GM23338 (cell line): Measurements from ENCODE around the gene FNDC10. TPM values are rescaled to one million over a fixed set of nuclear protein-coding genes. Genes with fewer than 3 reads are reported as not detected.

Experiments used
- ATAC-seq: fragments of 200-7000 bp; cut with Tn5 transposase; 3 replicates; pipeline ENCODE4 v1.9.1; 2020
- DNase-seq: peaks from one replicate; pipeline ENCODE4 v3.0.0-alpha.2; 2015; ENCODE audit warnings: low spot score
- H2AFZ ChIP-seq: fragments of 200-600 bp; sonication (generic); 2 replicates; pipeline ENCODE4 v1.8.0; 2016; ENCODE audit warnings: antibody characterized with exemption, mild to moderate bottlenecking, moderate library complexity
- H3F3A ChIP-seq: fragments of 200-600 bp; sonication (generic); replicated peaks from 2 replicates; pipeline ENCODE4 v1.8.0; 2017; ENCODE audit warnings: antibody characterized with exemption, mixed run types, low read depth
- H3K27ac ChIP-seq: fragments of 200-600 bp; sonication (generic); 2 replicates; pipeline ENCODE4 v1.6.1; 2016; ENCODE audit warnings: low read depth
- H3K27me3 ChIP-seq: fragments of 200-600 bp; sonication (generic); 2 replicates; pipeline ENCODE4 v1.8.0; 2016; ENCODE audit warnings: mild to moderate bottlenecking, mixed run types, moderate library complexity; ENCODE audit not compliant: insufficient read depth
- H3K36me3 ChIP-seq: fragments of 200-600 bp; sonication (generic); 2 replicates; pipeline ENCODE4 v1.8.0; 2016; ENCODE audit warnings: mild to moderate bottlenecking; ENCODE audit not compliant: insufficient read depth
- H3K4me1 ChIP-seq: fragments of 200-600 bp; sonication (generic); 2 replicates; pipeline ENCODE4 v1.8.0; 2016; ENCODE audit warnings: mild to moderate bottlenecking, moderate library complexity; ENCODE audit not compliant: insufficient read depth
- H3K4me2 ChIP-seq: fragments of 200-600 bp; sonication (generic); 2 replicates; pipeline ENCODE4 v1.7.1; 2017; ENCODE audit warnings: mixed run types
- H3K4me3 ChIP-seq: fragments of 200-600 bp; sonication (generic); 2 replicates; pipeline ENCODE4 v1.6.1; 2016; ENCODE audit warnings: mixed run types
- H3K79me2 ChIP-seq: fragments of 200-600 bp; sonication (generic); replicated peaks from 2 replicates; pipeline ENCODE4 v1.8.0; 2017; ENCODE audit warnings: mild to moderate bottlenecking; ENCODE audit not compliant: insufficient read depth
- H3K9me2 ChIP-seq: fragments of 200-600 bp; sonication (generic); 2 replicates; pipeline ENCODE4 v1.8.0; 2017; ENCODE audit not compliant: insufficient read depth
- H4K20me1 ChIP-seq: fragments of 200-600 bp; sonication (generic); replicated peaks from 2 replicates; pipeline ENCODE4 v1.8.0; 2017; ENCODE audit warnings: mild to moderate bottlenecking; ENCODE audit not compliant: insufficient read depth
- H3K27ac Mint-ChIP-seq: 2 replicates; pipeline ENCODE4 v1.8.0; 2020; ENCODE audit warnings: inconsistent platforms, mild to moderate bottlenecking, moderate library complexity, mixed read lengths
- H3K27me3 Mint-ChIP-seq: 3 replicates; pipeline ENCODE4 v1.8.0; 2022; ENCODE audit warnings: low read depth, mild to moderate bottlenecking, moderate library complexity, mixed read lengths, inconsistent platforms; ENCODE audit not compliant: insufficient read depth, poor library complexity
- H3K36me3 Mint-ChIP-seq: 3 replicates; pipeline ENCODE4 v1.8.0; 2021; ENCODE audit warnings: low read depth, mild to moderate bottlenecking, inconsistent platforms, moderate library complexity, mixed read lengths
- H3K4me1 Mint-ChIP-seq: 3 replicates; pipeline ENCODE4 v1.8.0; 2020; ENCODE audit warnings: mild to moderate bottlenecking, inconsistent platforms, mixed read lengths
- H3K4me3 Mint-ChIP-seq: 3 replicates; pipeline ENCODE4 v1.8.0; 2021; ENCODE audit warnings: moderate library complexity, mild to moderate bottlenecking, inconsistent platforms, mixed read lengths
- H3K9me3 Mint-ChIP-seq: 3 replicates; pipeline ENCODE4 v1.8.0; 2020; ENCODE audit warnings: moderate library complexity, mild to moderate bottlenecking, inconsistent platforms, mixed read lengths
- CREB1 ChIP-seq: fragments of 250-450 bp; sonication (Bioruptor Pico); IDR thresholded peaks from 2 replicates; pipeline ENCODE4 v1.5.0; 2020; ENCODE audit warnings: low read depth, mild to moderate bottlenecking, moderate library complexity
- CTCF ChIP-seq, 2 experiments: fragments of 200-600 bp in 1 of 2; sonication (generic) in 1 of 2; conservative IDR thresholded peaks; 2 replicates each; pipeline versions ENCODE4 v1.5.1 to v1.6.1; 2016 to 2017; ENCODE audit warnings: antibody characterized with exemption in 2 of 2, low read depth in 2 of 2, mild to moderate bottlenecking in 2 of 2, moderate library complexity in 1 of 2
- ETS1 ChIP-seq: IDR thresholded peaks from 2 replicates; pipeline ENCODE4 v1.6.1; 2016; ENCODE audit warnings: antibody characterized with exemption
- EZH2 ChIP-seq: fragments of 200-600 bp; sonication (generic); IDR thresholded peaks from one replicate; pipeline ENCODE4 v1.8.0; 2017; ENCODE audit warnings: antibody characterized with exemption, mild to moderate bottlenecking, low read depth; ENCODE audit not compliant: unreplicated experiment
- EZH2phosphoT487 ChIP-seq: fragments of 200-600 bp; sonication (generic); IDR thresholded peaks from one replicate; pipeline ENCODE4 v1.8.1; 2018; ENCODE audit warnings: antibody characterized with exemption; ENCODE audit not compliant: unreplicated experiment
- JUNB ChIP-seq: IDR thresholded peaks from one replicate; pipeline ENCODE4 v1.6.1; 2016; ENCODE audit warnings: antibody characterized with exemption; ENCODE audit not compliant: unreplicated experiment
- NANOG ChIP-seq: IDR thresholded peaks from 2 replicates; pipeline ENCODE4 v1.6.1; 2016; ENCODE audit warnings: antibody characterized with exemption, borderline replicate concordance
- POLR2AphosphoS5 ChIP-seq: IDR thresholded peaks from 2 replicates; pipeline ENCODE4 v1.6.1; 2016; ENCODE audit warnings: antibody characterized with exemption, low read depth
- REST ChIP-seq: IDR thresholded peaks from one replicate; pipeline ENCODE4 v1.6.1; 2018; ENCODE audit warnings: antibody characterized with exemption; ENCODE audit not compliant: unreplicated experiment
- STAT1 ChIP-seq: IDR thresholded peaks from one replicate; pipeline ENCODE4 v1.6.1; 2016; ENCODE audit warnings: antibody characterized with exemption; ENCODE audit not compliant: unreplicated experiment
- ZNF114 ChIP-seq: fragments of 250-450 bp; sonication (Bioruptor Pico); IDR thresholded peaks from 2 replicates; pipeline ENCODE4 v1.5.0; 2020; ENCODE audit warnings: mild to moderate bottlenecking, moderate library complexity
- ZNF331 ChIP-seq: fragments of 250-450 bp; sonication (Bioruptor Pico); IDR thresholded peaks from 2 replicates; pipeline ENCODE4 v1.5.0; 2020; ENCODE audit warnings: low read depth, mild to moderate bottlenecking, moderate library complexity
- ZNF462 ChIP-seq: fragments of 250-450 bp; sonication (Bioruptor Pico); IDR thresholded peaks from 2 replicates; pipeline ENCODE4 v1.5.0; 2020; ENCODE audit warnings: mild to moderate bottlenecking, moderate library complexity
- polyA plus RNA-seq: library from polyadenylated mRNA; unstranded; fragments of >200 nt; fragmentation: Nextera tagmentation; extraction: Ambion mirVana; gene quantifications from 2 replicates; pipeline ENCODE4 v1.2.1, GENCODE V29; 2016
- total RNA-seq: library from RNA; depleted of rRNA; stranded (reverse); fragments of >200 nt; shearing (Covaris generic); gene quantifications from 2 replicates; pipeline ENCODE4 v1.2.3, GENCODE V29; 2014

FNDC10 gene
- total and polyA plus RNA-seq, 2 experiments from 2014 or later, result 7.7 to 15.1 TPM

GRCh38 chr1:1605034-1605591 is 5.2 kb upstream of the FNDC10 start:
- Mint-ChIP-seq H3K4me3 (no peak overlapping the region), H3K9me3 (no peaks in the 10 kb centered on the region), H3K36me3 (no peaks in the 10 kb centered on the region), H3K27ac (no peak overlapping the region), H3K4me1 (no peaks in the 10 kb centered on the region; the same call in 1 of the 3 replicates), H3K27me3 (peaks cover 30% of the 10 kb centered on the region)
- Histone ChIP-seq H3K79me2 (no peaks in the 10 kb centered on the region), H3K27ac (no peak overlapping the region), H3K4me2 (no peak overlapping the region), H3K27me3 (peaks cover 17% of the 10 kb centered on the region), H3K36me3 (no peaks in the 10 kb centered on the region), H2AFZ (no peak overlapping the region), H4K20me1 (no peaks in the 10 kb centered on the region), H3F3A (0 out of 2 replicates have a peak, but pooled peaks cover 1% of the 10 kb centered on the region), H3K4me3 (no peak overlapping the region), H3K4me1 (no peaks in the 10 kb centered on the region; the same call in 1 of the 2 replicates), H3K9me2 (no peaks in the 10 kb centered on the region)
- DNase-seq (no peak), ATAC-seq (no peak)
- TF ChIP-seq ZNF114 (CRISPR knock-in tag) (no peak), JUNB (no peak), CREB1 (CRISPR knock-in tag) (no peak), ZNF462 (CRISPR knock-in tag) (no peak), STAT1 (no peak), EZH2phosphoT487 (no peak), EZH2 (no peak), ETS1 (no peak), NANOG (no peak), CTCF (conservative IDR thresholded peaks at IDR 0.05; ENCODE audit: low read depth in 2 of 2) (no peak), REST (no peak), ZNF331 (no peak), POLR2AphosphoS5 (no peak)
